Prostate gland (tissue), 2 donors: ENCODE measurements around the gene MARK3. TPM values are rescaled to one million over a fixed set of nuclear protein-coding genes. Genes with fewer than 3 reads are reported as not detected.
A peak's percentile ranks its signal among the peaks of the same experiment; 100 is the strongest.

Experiments
- DNase-seq: peaks from one replicate; pipeline ENCODE4 v3.0.0-alpha.2; 2019; ENCODE audit warnings: low spot score
- H3K27ac ChIP-seq, 2 donors: fragments of 200-600 bp; sonication (generic); 2 replicates each; pipeline ENCODE4 v1.5.1; 2017 to 2019
- H3K27me3 ChIP-seq: fragments of 200-600 bp; sonication (generic); replicated peaks from 2 replicates; pipeline ENCODE4 v1.5.1; 2019; ENCODE audit not compliant: insufficient read depth
- H3K36me3 ChIP-seq, 2 donors: fragments of 200-600 bp; sonication (generic); 1 replicate in 1 of 2; 2 replicates in 1 of 2; pipeline versions ENCODE4 v1.5.1 to v1.8.1; 2017 to 2019
- H3K4me1 ChIP-seq: fragments of 200-600 bp; sonication (generic); replicated peaks from 2 replicates; pipeline ENCODE4 v1.5.1; 2019
- H3K4me3 ChIP-seq, 2 donors: fragments of 200-600 bp; sonication (generic); 2 replicates each; pipeline ENCODE4 v1.5.1; 2017 to 2019
- H3K9me3 ChIP-seq: fragments of 200-600 bp; sonication (generic); 2 replicates; pipeline ENCODE4 v1.5.1; 2017
- POLR2A ChIP-seq: fragments of 450-650 bp; IDR thresholded peaks from one replicate; pipeline ENCODE4 v1.6.1; 2016; ENCODE audit warnings: antibody characterized with exemption, mild to moderate bottlenecking
- POLR2AphosphoS5 ChIP-seq: sonication (generic); formaldehyde crosslinking; IDR thresholded peaks from one replicate; pipeline ENCODE4 v1.6.1; 2017; ENCODE audit warnings: antibody characterized with exemption
- WGBS: methylation state at CpG from one replicate; pipeline ENCODE4 v1.1.5; 2018; 5-methylcytosine and 5-hydroxymethylcytosine counted together
- intact Hi-C: fragments of 100-400 bp; cut with DNase I; formaldehyde crosslinking; loops from one replicate; pipeline ENCODE4 v1.14.2; 2022
- total RNA-seq, 2 donors: library from RNA; depleted of rRNA; stranded (reverse); fragments of >200 nt; gene quantifications; one replicate each; pipeline ENCODE4 v1.1.0, GENCODE V29; 2016
- TF ChIP-seq, protein P1 (sequence below), 4 experiments: fragments of 200-600 bp in 2 of 4; fragments of 450-650 bp in 2 of 4; sonication (generic) in 2 of 4; IDR thresholded peaks; 1 replicate in 3 of 4; 2 replicates in 1 of 4; pipeline ENCODE4 v1.5.1; 2016 to 2019; ENCODE audit warnings: antibody characterized with exemption in 4 of 4, mild to moderate bottlenecking in 2 of 4, moderate library complexity in 2 of 4

MARK3 gene
- total RNA-seq, 2 donors from 2014 or later = 51.5 to 115 TPM

GRCh38 chr14:103548463-103549351 is 163.5 kb downstream of the MARK3 start:
- Histone ChIP-seq H3K27me3 (no peaks in the 10 kb centered on the region), H3K9me3 (no peaks in the 10 kb centered on the region), H3K4me3 (no peak overlapping the region), H3K4me1 (peaks cover 12% of the 10 kb centered on the region), H3K27ac (no peak overlapping the region), H3K36me3 (no peaks in the 10 kb centered on the region)
- intact Hi-C loops = no loop called here
- no peak for DNase-seq
- WGBS = 84% methylated on average over 27 of the region's 27 CpGs
- TF ChIP-seq POLR2A = no peak
- TF ChIP-seq, protein P1, sequence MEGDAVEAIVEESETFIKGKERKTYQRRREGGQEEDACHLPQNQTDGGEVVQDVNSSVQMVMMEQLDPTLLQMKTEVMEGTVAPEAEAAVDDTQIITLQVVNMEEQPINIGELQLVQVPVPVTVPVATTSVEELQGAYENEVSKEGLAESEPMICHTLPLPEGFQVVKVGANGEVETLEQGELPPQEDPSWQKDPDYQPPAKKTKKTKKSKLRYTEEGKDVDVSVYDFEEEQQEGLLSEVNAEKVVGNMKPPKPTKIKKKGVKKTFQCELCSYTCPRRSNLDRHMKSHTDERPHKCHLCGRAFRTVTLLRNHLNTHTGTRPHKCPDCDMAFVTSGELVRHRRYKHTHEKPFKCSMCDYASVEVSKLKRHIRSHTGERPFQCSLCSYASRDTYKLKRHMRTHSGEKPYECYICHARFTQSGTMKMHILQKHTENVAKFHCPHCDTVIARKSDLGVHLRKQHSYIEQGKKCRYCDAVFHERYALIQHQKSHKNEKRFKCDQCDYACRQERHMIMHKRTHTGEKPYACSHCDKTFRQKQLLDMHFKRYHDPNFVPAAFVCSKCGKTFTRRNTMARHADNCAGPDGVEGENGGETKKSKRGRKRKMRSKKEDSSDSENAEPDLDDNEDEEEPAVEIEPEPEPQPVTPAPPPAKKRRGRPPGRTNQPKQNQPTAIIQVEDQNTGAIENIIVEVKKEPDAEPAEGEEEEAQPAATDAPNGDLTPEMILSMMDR (IDR thresholded peaks at IDR 0.05) = no peak
- no peak for TF ChIP-seq POLR2AphosphoS5

DNA sequence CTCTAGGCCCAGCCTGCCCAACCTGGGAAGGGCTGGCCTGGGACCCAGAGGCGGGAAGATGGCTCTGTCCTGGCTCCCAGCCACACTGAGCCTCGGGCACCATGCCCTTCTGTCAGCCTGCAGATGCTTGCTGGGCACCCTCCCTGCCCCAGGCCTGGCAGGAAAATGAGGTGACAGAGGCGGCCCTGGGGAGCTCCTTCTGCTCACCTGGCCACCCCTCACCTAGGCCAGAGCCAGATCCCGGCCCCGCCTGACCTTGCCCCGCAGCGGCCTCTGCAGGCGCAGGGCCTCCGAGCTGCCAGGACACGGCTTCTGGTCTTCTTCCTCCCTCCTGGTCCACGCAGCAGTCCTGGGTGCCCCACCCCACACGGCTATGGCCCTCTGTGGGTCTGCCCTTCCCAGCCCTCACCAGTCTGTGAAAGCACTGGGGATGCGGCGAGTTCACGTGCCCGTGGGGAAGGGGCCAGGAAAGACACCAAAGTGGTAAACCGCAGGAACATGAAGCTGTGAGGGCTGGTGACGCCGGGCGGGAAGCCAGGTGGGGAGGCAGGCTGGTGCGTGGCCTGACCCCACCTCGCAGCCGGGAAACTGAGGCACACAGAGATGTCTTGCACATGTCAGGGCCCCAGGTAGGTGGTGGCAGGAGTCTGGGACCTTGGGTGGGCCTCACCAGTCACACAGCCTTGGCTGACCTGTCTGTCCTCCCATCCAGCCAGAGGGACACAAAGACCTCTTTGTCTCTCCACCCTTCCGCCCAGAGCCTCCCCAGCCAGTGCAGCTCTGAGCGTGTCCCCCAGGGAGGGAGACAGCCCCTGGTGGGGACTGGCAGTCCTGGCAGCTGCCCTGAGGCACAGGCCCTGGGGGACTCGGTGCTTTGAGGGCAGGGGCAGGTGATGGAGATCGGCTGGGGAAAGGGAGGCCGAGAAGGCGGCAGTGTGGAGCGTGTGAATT is 164.4 kb downstream of the MARK3 start:
- intact Hi-C loops = loop anchor here (5.0 kb wide), 1 partner anchor 162 kb away; the partner anchor contains the start of gene MARK3
- no peak for DNase-seq
- no peak overlapping the region for H3K4me3 ChIP-seq

DNA sequence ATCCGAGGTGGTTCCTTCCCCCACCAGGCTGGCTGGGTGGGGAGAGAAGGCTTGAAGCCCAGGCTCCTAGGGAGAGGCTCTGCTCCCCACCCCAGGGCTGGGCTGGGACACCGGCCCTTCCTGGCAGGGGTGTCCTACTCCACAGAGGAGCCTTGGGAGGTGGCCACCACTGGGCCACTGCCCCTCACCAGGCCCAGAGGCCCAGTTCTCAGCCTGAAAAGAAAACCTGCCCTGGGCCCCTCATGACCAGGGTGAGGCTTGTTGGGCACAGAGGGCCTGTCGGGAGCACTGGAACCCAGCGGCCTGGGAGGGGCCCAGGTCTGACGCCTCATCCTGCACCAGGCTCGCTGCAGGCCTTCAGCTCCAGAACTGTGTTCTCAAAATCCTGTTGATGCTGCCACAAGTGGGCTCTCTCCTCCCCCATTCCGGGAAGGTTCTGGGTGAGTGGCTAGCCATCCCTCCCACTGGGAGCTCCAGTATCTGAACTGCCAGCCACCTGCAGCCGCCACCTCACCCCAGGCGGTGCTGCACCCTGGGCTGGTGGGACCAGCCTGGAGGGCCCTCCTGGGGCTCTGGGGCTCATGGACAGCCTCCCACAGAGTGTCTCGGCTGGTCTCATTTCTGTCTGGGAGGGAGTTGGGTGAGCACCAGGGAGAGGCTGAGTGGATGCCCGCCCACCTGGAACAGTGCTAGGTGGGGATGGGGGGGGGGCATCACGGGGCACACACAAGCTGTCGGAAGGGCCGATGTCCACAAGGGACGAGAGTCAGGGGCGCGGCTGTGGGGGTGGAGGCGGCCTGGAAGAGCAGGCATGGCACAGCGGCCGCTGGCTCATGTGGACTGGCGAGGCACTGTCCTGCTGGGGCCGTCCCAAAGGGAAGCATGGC is 165.5 kb downstream of the MARK3 start:
- DNase-seq = no peak
- Histone ChIP-seq H3K4me1 (no peaks in the 10 kb centered on the region), H3K9me3 (no peaks in the 10 kb centered on the region), H3K36me3 (no peaks in the 10 kb centered on the region), H3K27me3 (no peaks in the 10 kb centered on the region), H3K27ac (peak overlapping the region; percentile 68 to 81), H3K4me3 (no peak overlapping the region)
- 61% methylated on average over 16 of the region's 22 CpGs for WGBS
- intact Hi-C loops = loop anchor here (5.0 kb wide), 1 partner anchor 163 kb away; the partner anchor contains the start of gene MARK3
- TF ChIP-seq POLR2AphosphoS5 = no peak
- TF ChIP-seq, protein P1 (IDR thresholded peaks at IDR 0.05) = no peak
- no peak for TF ChIP-seq POLR2A

More for the DNA sequence above, 164.4 kb downstream of the MARK3 start:
- no peaks in the 10 kb centered on the region for H3K9me3 ChIP-seq
- 60% methylated on average over 27 of the region's 30 CpGs for WGBS
- peaks cover 3% of the 10 kb centered on the region for H3K4me1 ChIP-seq
- no peaks in the 10 kb centered on the region for H3K36me3 ChIP-seq
- H3K27me3 ChIP-seq = no peaks in the 10 kb centered on the region
- TF ChIP-seq, protein P1 (IDR thresholded peaks at IDR 0.05) = no peak
- TF ChIP-seq POLR2AphosphoS5 (no peak), POLR2A (no peak)
- H3K27ac ChIP-seq = peak overlapping the region; percentile 68 to 81

DNA sequence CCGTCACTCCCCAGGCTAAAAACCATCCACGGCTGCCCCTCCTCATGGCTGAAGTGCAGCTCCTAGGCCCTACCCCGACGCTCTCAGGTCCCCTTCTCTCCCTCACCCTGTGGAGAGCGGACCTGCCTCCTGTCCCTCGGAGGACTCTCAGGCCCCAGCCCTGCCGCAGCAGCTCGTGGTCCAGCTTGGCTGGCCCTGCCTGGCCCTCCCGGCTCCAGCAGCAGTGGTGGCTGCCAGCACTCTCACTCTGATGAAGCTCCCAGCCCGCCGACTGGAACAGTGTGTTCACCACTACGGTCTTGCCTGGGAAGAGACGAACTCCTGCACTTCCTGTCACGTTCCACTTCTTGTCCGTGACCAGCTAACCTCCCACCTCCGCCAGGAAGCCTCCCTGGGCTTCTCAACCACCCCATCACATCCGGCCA is 166.1 kb downstream of the MARK3 start:
- DNase-seq = no peak
- 56% methylated on average over 17 of the region's 17 CpGs for WGBS
- H3K27me3 ChIP-seq = no peaks in the 10 kb centered on the region
- H3K27ac ChIP-seq = peak overlapping the region; percentile 68 to 81
- H3K9me3 ChIP-seq = no peaks in the 10 kb centered on the region
- TF ChIP-seq POLR2AphosphoS5 = no peak
- no peak for TF ChIP-seq POLR2A
- TF ChIP-seq, protein P1 (IDR thresholded peaks at IDR 0.05) = no peak
- no peaks in the 10 kb centered on the region for H3K36me3 ChIP-seq
- no peaks in the 10 kb centered on the region for H3K4me1 ChIP-seq
- intact Hi-C loops = loop anchor here (5.0 kb wide), 1 partner anchor 164 kb away; the partner anchor contains the start of gene MARK3
- no peak overlapping the region for H3K4me3 ChIP-seq
